ENCODE data around the gene ATP2B1.

DNA sequence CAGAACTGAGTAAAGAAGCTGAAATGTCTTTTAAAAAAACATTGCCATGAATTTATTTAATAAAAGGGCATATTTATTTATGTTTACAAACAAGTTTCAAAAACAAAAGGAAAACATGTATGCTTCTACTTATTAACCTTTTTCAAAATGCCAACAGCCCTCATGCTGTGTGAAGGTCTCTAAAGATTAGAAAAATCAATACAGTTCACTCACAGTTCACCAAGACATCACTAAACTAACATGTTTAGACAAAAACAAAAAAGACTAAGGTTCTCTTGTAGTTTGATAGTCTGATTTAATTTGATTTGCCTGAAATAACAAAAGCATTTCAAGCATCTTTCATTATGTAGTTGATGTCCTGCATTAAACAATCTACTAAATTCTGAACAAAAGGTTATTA lies 118.9 kb downstream of the ATP2B1 start:
- TF ChIP-seq, protein P1, sequence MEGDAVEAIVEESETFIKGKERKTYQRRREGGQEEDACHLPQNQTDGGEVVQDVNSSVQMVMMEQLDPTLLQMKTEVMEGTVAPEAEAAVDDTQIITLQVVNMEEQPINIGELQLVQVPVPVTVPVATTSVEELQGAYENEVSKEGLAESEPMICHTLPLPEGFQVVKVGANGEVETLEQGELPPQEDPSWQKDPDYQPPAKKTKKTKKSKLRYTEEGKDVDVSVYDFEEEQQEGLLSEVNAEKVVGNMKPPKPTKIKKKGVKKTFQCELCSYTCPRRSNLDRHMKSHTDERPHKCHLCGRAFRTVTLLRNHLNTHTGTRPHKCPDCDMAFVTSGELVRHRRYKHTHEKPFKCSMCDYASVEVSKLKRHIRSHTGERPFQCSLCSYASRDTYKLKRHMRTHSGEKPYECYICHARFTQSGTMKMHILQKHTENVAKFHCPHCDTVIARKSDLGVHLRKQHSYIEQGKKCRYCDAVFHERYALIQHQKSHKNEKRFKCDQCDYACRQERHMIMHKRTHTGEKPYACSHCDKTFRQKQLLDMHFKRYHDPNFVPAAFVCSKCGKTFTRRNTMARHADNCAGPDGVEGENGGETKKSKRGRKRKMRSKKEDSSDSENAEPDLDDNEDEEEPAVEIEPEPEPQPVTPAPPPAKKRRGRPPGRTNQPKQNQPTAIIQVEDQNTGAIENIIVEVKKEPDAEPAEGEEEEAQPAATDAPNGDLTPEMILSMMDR (IDR thresholded peaks at IDR 0.05): no peak
- TF ChIP-seq EZH2phosphoT487 (IDR thresholded peaks at IDR 0.05): no peak

All from neural progenitor cell (in vitro differentiated cells).